ENCODE measurements around the gene AP4E1.
"Not testable (repeated sequence)": the region's sequence is repeated elsewhere in the genome, so short reads cannot be mapped to it uniquely, and the experiment has no call there.

AP4E1 gene

GRCh38 chr15:50881121-50882048, 27.1 kb upstream of the AP4E1 start:
- H3K9me3 Mint-ChIP-seq = no peaks in the 10 kb centered on the region
- H3K27me3 Mint-ChIP-seq (ENCODE audit: low read depth) = no peaks in the 10 kb centered on the region
- H3K4me3 Mint-ChIP-seq = no peak overlapping the region
- H3K36me3 Mint-ChIP-seq (ENCODE audit: low read depth) = peaks cover 2% of the 10 kb centered on the region
- H3K4me1 Mint-ChIP-seq (ENCODE audit: low read depth) = peaks cover 77% of the 10 kb centered on the region
- peak overlapping the region; percentile 92 for H3K27ac Mint-ChIP-seq

- Mint-ChIP-seq H3K27me3 (ENCODE audit: low read depth) (no peaks in the 10 kb centered on the region), H3K36me3 (ENCODE audit: low read depth) (peaks cover 2% of the 10 kb centered on the region), H3K27ac (peak overlapping the region; percentile 6), H3K4me3 (no peak overlapping the region), H3K9me3 (no peaks in the 10 kb centered on the region), H3K4me1 (ENCODE audit: low read depth) (peaks cover 56% of the 10 kb centered on the region)
These were observed 24.6 kb upstream of the AP4E1 start for GRCh38 chr15:50883903-50884302.

GRCh38 chr15:50884540-50884939, 23.9 kb upstream of the AP4E1 start:
- no peaks in the 10 kb centered on the region for H3K27me3 Mint-ChIP-seq (ENCODE audit: low read depth)
- H3K4me1 Mint-ChIP-seq (ENCODE audit: low read depth) = peaks cover 50% of the 10 kb centered on the region
- no peak overlapping the region for H3K4me3 Mint-ChIP-seq
- H3K36me3 Mint-ChIP-seq (ENCODE audit: low read depth) = no peaks in the 10 kb centered on the region
- peak overlapping the region; percentile 84 for H3K27ac Mint-ChIP-seq
- H3K9me3 Mint-ChIP-seq = no peaks in the 10 kb centered on the region

GRCh38 chr15:50886139-50886467, 22.4 kb upstream of the AP4E1 start:
- Mint-ChIP-seq H3K27me3 (ENCODE audit: low read depth) (no peaks in the 10 kb centered on the region), H3K4me1 (ENCODE audit: low read depth) (peaks cover 39% of the 10 kb centered on the region), H3K27ac (no peak overlapping the region), H3K4me3 (no peak overlapping the region), H3K36me3 (ENCODE audit: low read depth) (no peaks in the 10 kb centered on the region), H3K9me3 (peaks cover 7% of the 10 kb centered on the region)

- peaks cover 32% of the 10 kb centered on the region for H3K4me1 Mint-ChIP-seq (ENCODE audit: low read depth)
- H3K9me3 Mint-ChIP-seq = peaks cover 8% of the 10 kb centered on the region
- no peak overlapping the region for H3K4me3 Mint-ChIP-seq
- H3K36me3 Mint-ChIP-seq (ENCODE audit: low read depth) = no peaks in the 10 kb centered on the region
- H3K27ac Mint-ChIP-seq = no peak overlapping the region
- no peaks in the 10 kb centered on the region for H3K27me3 Mint-ChIP-seq (ENCODE audit: low read depth)
These were observed 21.7 kb upstream of the AP4E1 start for GRCh38 chr15:50886611-50887345.

- H3K27ac Mint-ChIP-seq = no peak overlapping the region
- peaks cover 1% of the 10 kb centered on the region for H3K36me3 Mint-ChIP-seq (ENCODE audit: low read depth)
- peaks cover 13% of the 10 kb centered on the region for H3K9me3 Mint-ChIP-seq
- H3K4me3 Mint-ChIP-seq = no peak overlapping the region
- peaks cover 26% of the 10 kb centered on the region for H3K4me1 Mint-ChIP-seq (ENCODE audit: low read depth)
- peaks cover 4% of the 10 kb centered on the region for H3K27me3 Mint-ChIP-seq (ENCODE audit: low read depth)
These were observed 20.4 kb upstream of the AP4E1 start for GRCh38 chr15:50888054-50888453.

- Mint-ChIP-seq H3K27ac (no peak overlapping the region), H3K27me3 (ENCODE audit: low read depth) (peaks cover 4% of the 10 kb centered on the region), H3K4me3 (no peak overlapping the region)
These were observed 18.9 kb upstream of the AP4E1 start for GRCh38 chr15:50889589-50889988.

GRCh38 chr15:50890751-50891150, 17.7 kb upstream of the AP4E1 start:
- Mint-ChIP-seq H3K9me3 (peaks cover 23% of the 10 kb centered on the region), H3K27ac (no peak overlapping the region), H3K36me3 (ENCODE audit: low read depth) (peaks cover 5% of the 10 kb centered on the region), H3K27me3 (ENCODE audit: low read depth) (peaks cover 4% of the 10 kb centered on the region), H3K4me3 (no peak overlapping the region), H3K4me1 (ENCODE audit: low read depth) (peaks cover 4% of the 10 kb centered on the region)

More at GRCh38 chr15:50889589-50889988, 18.9 kb upstream of the AP4E1 start:
- Mint-ChIP-seq H3K36me3 (ENCODE audit: low read depth) (peaks cover 5% of the 10 kb centered on the region), H3K4me1 (ENCODE audit: low read depth) (peaks cover 15% of the 10 kb centered on the region), H3K9me3 (peaks cover 23% of the 10 kb centered on the region)

GRCh38 chr15:50891159-50891558, 17.3 kb upstream of the AP4E1 start:
- H3K4me3 Mint-ChIP-seq = no peak overlapping the region
- peaks cover 23% of the 10 kb centered on the region for H3K9me3 Mint-ChIP-seq
- H3K27me3 Mint-ChIP-seq (ENCODE audit: low read depth) = peaks cover 4% of the 10 kb centered on the region
- no peaks in the 10 kb centered on the region for H3K4me1 Mint-ChIP-seq (ENCODE audit: low read depth)
- no peak overlapping the region for H3K27ac Mint-ChIP-seq
- H3K36me3 Mint-ChIP-seq (ENCODE audit: low read depth) = peaks cover 5% of the 10 kb centered on the region

GRCh38 chr15:50893976-50894375, 14.5 kb upstream of the AP4E1 start:
- Mint-ChIP-seq H3K36me3 (ENCODE audit: low read depth) (peaks cover 5% of the 10 kb centered on the region), H3K27ac (no peak overlapping the region), H3K27me3 (ENCODE audit: low read depth) (peaks cover 9% of the 10 kb centered on the region), H3K4me1 (ENCODE audit: low read depth) (no peaks in the 10 kb centered on the region), H3K9me3 (peaks cover 23% of the 10 kb centered on the region), H3K4me3 (no peak overlapping the region)

- not testable (repeated sequence) for H3K36me3 Mint-ChIP-seq (ENCODE audit: low read depth); H3K4me1 Mint-ChIP-seq (ENCODE audit: low read depth); H3K27me3 Mint-ChIP-seq (ENCODE audit: low read depth); H3K4me3 Mint-ChIP-seq; H3K27ac Mint-ChIP-seq; H3K9me3 Mint-ChIP-seq
These were observed 7.1 kb upstream of the AP4E1 start for GRCh38 chr15:50901390-50901789.

GRCh38 chr15:50904211-50904610, 4.3 kb upstream of the AP4E1 start:
- Mint-ChIP-seq H3K4me3 (no peak overlapping the region), H3K9me3 (no peaks in the 10 kb centered on the region), H3K27ac (no peak overlapping the region), H3K27me3 (ENCODE audit: low read depth) (no peaks in the 10 kb centered on the region), H3K36me3 (ENCODE audit: low read depth) (no peaks in the 10 kb centered on the region), H3K4me1 (ENCODE audit: low read depth) (peaks cover 12% of the 10 kb centered on the region)

GRCh38 chr15:50905055-50905454, 3.4 kb upstream of the AP4E1 start:
- no peak overlapping the region for H3K4me3 Mint-ChIP-seq
- H3K36me3 Mint-ChIP-seq (ENCODE audit: low read depth) = no peaks in the 10 kb centered on the region
- no peaks in the 10 kb centered on the region for H3K27me3 Mint-ChIP-seq (ENCODE audit: low read depth)
- no peaks in the 10 kb centered on the region for H3K9me3 Mint-ChIP-seq
- H3K27ac Mint-ChIP-seq = no peak overlapping the region
- peaks cover 13% of the 10 kb centered on the region for H3K4me1 Mint-ChIP-seq (ENCODE audit: low read depth)

- H3K9me3 Mint-ChIP-seq = no peaks in the 10 kb centered on the region
- H3K27me3 Mint-ChIP-seq (ENCODE audit: low read depth) = no peaks in the 10 kb centered on the region
- peak overlapping the region; percentile 90 for H3K4me3 Mint-ChIP-seq
- peak overlapping the region; percentile 94 for H3K27ac Mint-ChIP-seq
- peaks cover 2% of the 10 kb centered on the region for H3K36me3 Mint-ChIP-seq (ENCODE audit: low read depth)
- H3K4me1 Mint-ChIP-seq (ENCODE audit: low read depth) = peaks cover 17% of the 10 kb centered on the region
These were observed 1.4 kb upstream of the AP4E1 start for GRCh38 chr15:50906954-50907600.
